MCF 10A (cell line): ENCODE results near the gene RAB33B. TPM values are rescaled to one million over a fixed set of nuclear protein-coding genes. Genes with fewer than 3 reads are reported as not detected.
A peak's percentile ranks its signal among the peaks of the same experiment; 100 is the strongest.

ENCODE experiments used
- BruUV-seq: library from RNA; stranded (reverse); fragments of 400-500 nt; replicated peaks from 2 replicates; lab custom pipeline; 2021; lab: Mats Ljungman, UMichigan
- CTCF ChIA-PET: fragments of 300-600 bp; sonication (Branson Sonifier 250); formaldehyde crosslinking; extraction: SDS; loops from one replicate; lab custom pipeline; 2021; ENCODE audit warnings: antibody characterized with exemption, inconsistent platforms; lab: Yijun Ruan, JAX
- POLR2A ChIA-PET: fragments of 300-600, 350-650 bp; sonication (Branson Sonifier 250); formaldehyde crosslinking; extraction: SDS; loops from one replicate; lab custom pipeline; 2020; ENCODE audit warnings: antibody characterized with exemption, inconsistent platforms; lab: Yijun Ruan, JAX
- DNase-seq: peaks from one replicate; pipeline ENCODE4 v3.0.0-alpha.2; 2018; ENCODE audit not compliant: unreplicated experiment
- H3K27ac Mint-ChIP-seq: one replicate; pipeline ENCODE4 v1.8.0; 2022; ENCODE audit warnings: mild to moderate bottlenecking, low read depth, mixed read lengths; ENCODE audit not compliant: unreplicated experiment
- H3K27me3 Mint-ChIP-seq: one replicate; pipeline ENCODE4 v1.8.0; 2022; ENCODE audit warnings: mixed read lengths; ENCODE audit not compliant: insufficient read depth, unreplicated experiment
- H3K36me3 Mint-ChIP-seq: one replicate; pipeline ENCODE4 v1.8.0; 2022; ENCODE audit warnings: mild to moderate bottlenecking, moderate library complexity, mixed read lengths; ENCODE audit not compliant: insufficient read depth, unreplicated experiment
- H3K4me1 Mint-ChIP-seq: one replicate; pipeline ENCODE4 v1.8.0; 2022; ENCODE audit warnings: mixed read lengths; ENCODE audit not compliant: insufficient read depth, unreplicated experiment
- H3K4me3 Mint-ChIP-seq: one replicate; pipeline ENCODE4 v1.8.0; 2022; ENCODE audit warnings: mild to moderate bottlenecking, moderate library complexity, mixed read lengths; ENCODE audit not compliant: unreplicated experiment
- H3K9me3 Mint-ChIP-seq: one replicate; pipeline ENCODE4 v1.8.0; 2022; ENCODE audit warnings: mixed read lengths; ENCODE audit not compliant: unreplicated experiment
- intact Hi-C: fragments of 100-400 bp; cut with micrococcal nuclease; formaldehyde crosslinking; loops from 2 replicates; pipeline ENCODE4 v1.14.1; 2022
- total RNA-seq: library from RNA; stranded (reverse); gene quantifications from 2 replicates; pipeline ENCODE4 v1.2.3, GENCODE V29; 2022
- TF ChIP-seq, protein P1 (sequence below): fragments of 200-600 bp; IDR thresholded peaks from one replicate; pipeline ENCODE4 v1.8.0; 2022; ENCODE audit warnings: antibody characterized with exemption, mild to moderate bottlenecking; ENCODE audit not compliant: unreplicated experiment

RAB33B gene
- total RNA-seq, 1 experiment from 2014 or later, result 6.3 TPM

DNA sequence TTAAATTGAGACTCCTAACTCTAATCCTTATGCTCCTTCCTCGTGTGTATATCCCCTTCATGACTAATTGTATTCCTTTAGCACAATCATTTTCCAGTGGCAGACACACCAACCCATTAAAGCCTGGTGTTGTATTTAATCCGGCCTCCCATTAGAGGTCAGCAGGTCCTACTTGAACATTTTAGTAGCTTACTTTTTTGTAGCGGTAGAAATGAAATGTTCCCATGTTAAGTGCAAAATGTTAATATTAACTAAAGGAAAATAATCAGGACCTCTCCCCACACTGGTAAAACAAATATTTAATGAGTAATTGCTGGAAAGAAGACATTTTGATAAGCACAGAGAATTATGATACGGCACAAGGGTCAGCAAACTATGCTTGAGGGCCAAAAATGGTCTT lies 3.4 kb downstream of the RAB33B start:
- no TSS peak for BruUV-seq
- Mint-ChIP-seq H3K27ac (no peak overlapping the region), H3K36me3 (peaks cover 7% of the 10 kb centered on the region), H3K27me3 (no peaks in the 10 kb centered on the region), H3K9me3 (no peaks in the 10 kb centered on the region), H3K4me3 (peak overlapping the region; percentile 17), H3K4me1 (peaks cover 59% of the 10 kb centered on the region)
- TF ChIP-seq, protein P1, sequence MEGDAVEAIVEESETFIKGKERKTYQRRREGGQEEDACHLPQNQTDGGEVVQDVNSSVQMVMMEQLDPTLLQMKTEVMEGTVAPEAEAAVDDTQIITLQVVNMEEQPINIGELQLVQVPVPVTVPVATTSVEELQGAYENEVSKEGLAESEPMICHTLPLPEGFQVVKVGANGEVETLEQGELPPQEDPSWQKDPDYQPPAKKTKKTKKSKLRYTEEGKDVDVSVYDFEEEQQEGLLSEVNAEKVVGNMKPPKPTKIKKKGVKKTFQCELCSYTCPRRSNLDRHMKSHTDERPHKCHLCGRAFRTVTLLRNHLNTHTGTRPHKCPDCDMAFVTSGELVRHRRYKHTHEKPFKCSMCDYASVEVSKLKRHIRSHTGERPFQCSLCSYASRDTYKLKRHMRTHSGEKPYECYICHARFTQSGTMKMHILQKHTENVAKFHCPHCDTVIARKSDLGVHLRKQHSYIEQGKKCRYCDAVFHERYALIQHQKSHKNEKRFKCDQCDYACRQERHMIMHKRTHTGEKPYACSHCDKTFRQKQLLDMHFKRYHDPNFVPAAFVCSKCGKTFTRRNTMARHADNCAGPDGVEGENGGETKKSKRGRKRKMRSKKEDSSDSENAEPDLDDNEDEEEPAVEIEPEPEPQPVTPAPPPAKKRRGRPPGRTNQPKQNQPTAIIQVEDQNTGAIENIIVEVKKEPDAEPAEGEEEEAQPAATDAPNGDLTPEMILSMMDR, result no peak
- DNase-seq, result no peak
- CTCF ChIA-PET, result interaction anchor here (1.2 to 1.4 kb wide), 3 partner anchors 40 to 73 kb away, joined by 3 to 5 read pairs (median 4); no protein-coding TSS in a partner anchor
- intact Hi-C loops, result loop anchor here (10.0 kb wide), 1 partner anchor 97 kb away; the partner anchor contains the start of gene SETD7
- POLR2A ChIA-PET, result interaction anchor here (0.6 to 7.7 kb wide), 7 partner anchors 9 to 971 kb away, joined by 3 to 70 read pairs (median 3); partner anchors contain the start of gene SETD7

DNA sequence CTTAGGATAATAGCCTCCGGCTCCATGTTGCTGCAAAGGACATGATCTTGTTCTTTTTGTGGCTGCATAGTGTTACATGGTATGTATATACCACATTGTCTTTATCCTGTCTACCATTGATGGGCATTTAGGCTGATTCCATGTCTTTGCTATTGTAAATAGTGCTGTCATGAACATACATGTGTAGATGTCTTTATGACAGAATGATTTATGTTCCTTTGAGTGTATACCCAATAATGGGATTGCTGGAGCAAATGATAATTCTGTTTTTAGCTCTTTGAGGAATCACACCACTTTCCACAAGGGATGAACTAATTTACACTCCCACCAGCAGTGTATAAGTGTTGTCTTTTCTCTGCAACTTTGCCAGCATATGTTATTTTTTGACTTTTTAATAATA lies 4.6 kb downstream of the RAB33B start:
- ChIA-PET POLR2A (interaction anchor here (1.1 to 7.1 kb wide), 2 partner anchors 97 to 158 kb away, joined by 3 to 67 read pairs; partner anchors contain the start of gene SETD7), CTCF (no interaction called here)
- DNase-seq, result no peak
- BruUV-seq, result no TSS peak
- no peak overlapping the region for H3K4me3 Mint-ChIP-seq
- H3K27me3 Mint-ChIP-seq, result no peaks in the 10 kb centered on the region
- peak overlapping the region; percentile 31 for H3K27ac Mint-ChIP-seq
- peaks cover 59% of the 10 kb centered on the region for H3K4me1 Mint-ChIP-seq
- TF ChIP-seq, protein P1, result no peak
- intact Hi-C loops, result loop anchor here (10.0 kb wide), 1 partner anchor 96 kb away; the partner anchor contains the start of gene SETD7
- H3K9me3 Mint-ChIP-seq, result no peaks in the 10 kb centered on the region
- H3K36me3 Mint-ChIP-seq, result peaks cover 7% of the 10 kb centered on the region

DNA sequence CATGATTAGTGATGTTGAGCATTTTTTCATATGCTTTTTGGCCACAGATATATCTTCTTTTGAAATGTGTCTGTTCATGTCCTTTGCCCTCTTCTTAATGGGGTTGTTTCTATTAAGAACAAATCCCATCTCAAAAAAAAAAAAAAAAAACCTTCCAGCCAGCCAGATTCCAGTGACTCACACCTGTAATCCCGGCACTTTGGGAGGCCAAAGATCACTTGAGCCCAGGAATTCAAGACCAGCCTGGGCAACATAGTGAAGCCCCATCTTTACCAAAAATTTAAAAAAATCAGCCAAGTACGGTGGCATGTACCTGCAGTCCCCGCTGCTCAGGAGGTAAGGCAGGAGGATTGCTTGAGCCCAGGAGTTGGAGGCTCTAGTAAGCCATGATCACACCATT lies 5.1 kb downstream of the RAB33B start:
- H3K27me3 Mint-ChIP-seq, result no peaks in the 10 kb centered on the region
- no TSS peak for BruUV-seq
- peak overlapping the region; percentile 31 for H3K27ac Mint-ChIP-seq
- intact Hi-C loops, result loop anchor here (10.0 kb wide), 1 partner anchor 96 kb away; the partner anchor contains the start of gene SETD7
- DNase-seq, result peak; percentile 49
- H3K4me3 Mint-ChIP-seq, result no peak overlapping the region
- ChIA-PET CTCF (interaction anchor here (0.6 kb wide), 1 partner anchor 71 kb away, joined by 3 read pairs; no protein-coding TSS in a partner anchor), POLR2A (interaction anchor here (0.9 kb wide), 1 partner anchor 158 kb away, joined by 5 read pairs; no protein-coding TSS in a partner anchor)
- peaks cover 59% of the 10 kb centered on the region for H3K4me1 Mint-ChIP-seq
- H3K9me3 Mint-ChIP-seq, result no peaks in the 10 kb centered on the region
- H3K36me3 Mint-ChIP-seq, result peaks cover 6% of the 10 kb centered on the region
- TF ChIP-seq, protein P1, result no peak

DNA sequence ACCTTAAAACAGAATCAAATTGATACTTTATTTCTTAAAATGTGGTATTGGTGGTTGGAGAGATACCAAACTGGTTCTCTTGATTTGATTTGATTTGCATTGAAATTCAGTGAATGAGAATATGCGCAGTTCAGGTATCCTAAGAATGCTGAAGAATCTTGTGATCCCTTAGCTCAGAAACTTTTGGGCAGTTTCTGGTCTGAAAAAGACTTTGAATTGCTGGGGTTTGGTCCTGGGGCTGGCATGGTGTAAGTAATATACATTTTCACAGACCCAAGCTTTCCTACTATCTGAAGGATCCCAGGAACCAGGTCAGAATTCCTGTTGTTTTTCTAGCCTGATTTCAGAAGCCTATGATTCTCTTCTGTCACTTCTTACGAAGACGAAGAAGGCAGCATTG lies 6.6 kb downstream of the RAB33B start:
- no peaks in the 10 kb centered on the region for H3K9me3 Mint-ChIP-seq
- ChIA-PET POLR2A (no interaction called here), CTCF (no interaction called here)
- H3K36me3 Mint-ChIP-seq, result no peaks in the 10 kb centered on the region
- H3K27ac Mint-ChIP-seq, result no peak overlapping the region
- intact Hi-C loops, result no loop called here
- H3K27me3 Mint-ChIP-seq, result no peaks in the 10 kb centered on the region
- H3K4me3 Mint-ChIP-seq, result no peak overlapping the region
- no peak for DNase-seq
- peaks cover 51% of the 10 kb centered on the region for H3K4me1 Mint-ChIP-seq
- TF ChIP-seq, protein P1, result no peak
- BruUV-seq, result no TSS peak
